Mammary epithelial cell (primary cell): ENCODE results near the gene ANKS1B.

Experiments
- CTCF ChIP-seq, 2 donors: IDR thresholded peaks in 1 of 2; conservative IDR thresholded peaks in 1 of 2; 2 replicates each; pipeline ENCODE4 v1.5.1; 2011 to 2012; ENCODE audit warnings: inconsistent platforms in 2 of 2, low read length in 2 of 2, mild to moderate bottlenecking in 2 of 2, control low read depth in 1 of 2, low read depth in 1 of 2; ENCODE audit not compliant: insufficient read depth in 1 of 2; ENCODE audit errors: extremely low read depth in 1 of 2
- EZH2 ChIP-seq: IDR thresholded peaks from 2 replicates; pipeline ENCODE4 v1.6.1; 2012; ENCODE audit warnings: low read length, inconsistent platforms, borderline replicate concordance

GRCh38 chr12:99523853-99524252, 460.9 kb downstream of the ANKS1B start:
- TF ChIP-seq CTCF (conservative IDR thresholded peaks at IDR 0.05 in 1 of 2, IDR thresholded peaks at IDR 0.05 in 1 of 2; ENCODE audit: extremely low read depth in 1 of 2, insufficient read depth in 1 of 2, low read depth in 1 of 2, low read length in 2 of 2) (no peak), EZH2 (no peak)
